DMS53 treated with DMSO at 0.1 percent for 48 hours (cell line): ENCODE measurements around the gene LTBP4.

Experiments used
- DNase-seq: peaks from one replicate; lab custom pipeline; 2025; ENCODE audit not compliant: unreplicated experiment; lab: John Stamatoyannopoulos, UW

Gene LTBP4

DNA sequence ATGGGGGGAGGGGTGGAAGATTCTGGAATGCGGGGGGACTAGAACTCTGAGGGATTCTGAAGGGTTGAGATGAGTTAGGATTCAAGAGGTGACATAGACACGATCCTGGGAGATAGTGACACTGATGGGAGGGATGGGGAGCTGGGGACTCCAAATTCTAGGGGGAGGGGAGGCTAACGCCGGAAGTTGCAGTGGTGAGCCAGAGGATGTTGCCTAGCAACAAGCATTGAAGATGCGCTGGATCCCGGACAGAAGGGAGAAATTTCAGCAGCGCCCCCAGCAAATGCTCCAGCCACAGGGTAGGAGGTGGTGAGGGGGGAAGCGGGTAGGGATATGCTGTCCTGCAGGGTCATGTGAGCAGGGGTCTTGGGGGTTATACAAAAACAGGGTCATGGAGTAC, 6.9 kb upstream of the LTBP4 start:
- DNase-seq: no peak

DNA sequence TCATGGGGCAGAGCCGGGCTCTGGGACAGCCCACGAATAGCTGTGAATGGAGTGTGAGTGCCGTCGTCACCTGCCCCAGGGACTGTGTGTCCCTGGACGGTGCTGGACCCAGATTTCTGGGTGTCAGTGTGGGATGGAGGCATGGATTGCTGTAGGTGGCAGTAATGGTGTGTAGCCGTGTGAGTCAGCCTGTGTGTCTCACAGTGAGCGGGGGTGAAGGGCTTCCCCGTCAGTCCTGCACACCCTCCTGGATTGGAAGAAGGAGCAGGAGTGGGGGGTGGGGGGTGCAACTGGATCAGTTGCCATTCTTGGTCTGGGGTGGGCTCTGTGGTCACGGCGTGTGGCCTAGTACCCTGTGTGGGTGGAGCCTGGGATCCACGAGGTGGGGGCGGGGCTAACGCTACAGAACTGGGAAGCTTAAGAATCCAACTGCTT, 6.5 kb upstream of the LTBP4 start:
- no peak for DNase-seq

DNA sequence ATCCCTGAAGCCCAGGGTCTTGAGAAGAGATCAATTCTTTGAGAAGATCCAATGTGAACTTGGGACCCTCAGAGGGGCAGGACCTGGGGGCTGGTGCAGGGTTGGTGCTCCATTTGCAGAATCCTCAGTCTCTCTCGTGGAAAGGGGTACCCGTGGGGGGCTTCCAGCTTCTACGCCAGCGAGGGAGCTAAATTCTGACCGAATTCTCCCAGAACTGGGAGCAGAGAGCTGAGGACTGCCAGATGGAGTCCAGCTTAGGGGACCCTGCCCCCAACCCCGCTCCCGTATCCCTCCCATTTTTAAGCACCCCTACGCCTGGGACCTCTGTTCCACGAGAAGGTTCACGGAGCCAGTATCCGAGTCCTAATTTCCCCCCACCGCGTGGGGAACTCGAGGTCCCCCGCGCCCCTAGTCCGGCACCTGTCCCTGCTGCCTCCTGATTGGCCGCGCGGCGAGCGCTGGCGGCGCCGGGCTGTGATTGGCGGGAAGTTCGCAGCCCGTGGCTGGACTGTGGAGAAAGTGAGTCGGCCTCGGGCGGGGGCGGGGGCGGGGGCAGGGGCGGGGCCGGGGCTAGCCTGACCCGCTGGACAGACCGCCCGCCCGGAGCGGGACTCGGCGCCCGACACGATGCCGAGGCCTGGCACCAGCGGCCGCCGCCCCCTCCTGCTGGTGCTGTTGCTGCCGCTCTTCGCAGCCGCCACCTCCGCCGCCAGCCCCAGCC, 4.4 kb upstream of the LTBP4 start:
- peak; percentile 30 for DNase-seq

DNA sequence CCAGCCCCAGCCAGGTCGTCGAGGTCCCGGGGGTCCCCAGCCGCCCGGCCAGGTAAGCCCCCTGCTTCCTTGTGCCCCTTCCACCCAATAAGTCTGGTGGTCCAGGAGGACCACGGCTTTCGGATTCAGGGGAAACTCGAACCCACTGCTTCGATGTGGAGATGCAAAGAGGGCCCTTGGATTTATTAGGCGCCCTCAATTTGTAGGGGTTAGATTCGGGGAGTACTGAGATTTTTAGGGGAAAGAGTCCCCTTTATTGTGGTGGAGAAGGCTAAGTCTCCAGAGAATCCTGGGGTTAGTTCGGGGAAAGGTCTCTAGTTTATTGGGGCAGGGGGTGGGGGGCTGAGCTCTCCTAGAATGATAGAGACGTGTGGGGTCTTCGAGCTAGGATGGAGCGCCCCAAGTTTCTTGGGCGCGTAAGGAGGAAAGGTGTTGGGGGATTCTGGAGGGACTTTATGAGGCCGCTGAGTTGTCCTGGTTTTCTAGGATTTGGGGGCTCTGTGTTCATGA, 3.8 kb upstream of the LTBP4 start:
- no peak for DNase-seq

DNA sequence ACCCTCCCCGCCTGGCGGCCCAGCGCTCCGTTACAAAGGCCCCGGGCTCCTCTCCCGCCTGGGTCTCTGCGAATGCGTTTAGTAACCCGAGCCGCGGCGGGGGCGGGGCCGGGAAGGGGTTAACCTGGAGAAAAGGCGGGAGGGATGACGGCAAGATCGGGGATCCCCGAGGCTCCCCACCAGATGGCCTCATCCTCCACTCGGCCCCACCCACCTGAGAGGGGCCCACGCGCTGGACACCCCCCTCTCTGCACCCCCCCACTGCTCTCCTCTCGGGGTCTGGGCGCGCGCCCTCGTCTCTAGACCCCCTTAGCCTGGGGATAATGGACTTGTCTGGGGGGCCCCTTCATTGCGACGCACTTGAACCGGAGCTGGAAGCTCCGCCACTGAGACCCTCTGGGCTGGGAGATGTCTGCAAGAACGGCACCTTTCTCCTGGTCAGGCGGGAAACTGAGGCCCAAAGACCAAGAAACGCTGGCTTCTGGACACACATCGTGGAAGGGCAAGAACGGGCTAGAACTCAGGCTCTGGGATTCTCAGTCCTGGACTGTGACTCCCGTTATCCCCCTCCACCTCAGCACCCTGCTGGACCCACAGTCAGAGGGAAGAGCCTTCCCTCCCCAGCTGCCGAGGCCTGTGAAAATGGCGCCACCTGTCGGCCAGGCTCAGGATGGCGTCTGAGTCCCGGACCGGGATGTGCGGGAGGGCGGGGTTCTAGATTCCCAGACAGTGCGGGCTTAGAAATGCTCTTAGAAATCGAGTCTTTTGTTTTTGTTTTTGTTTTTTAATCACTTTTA, 2.9 kb upstream of the LTBP4 start:
- DNase-seq: peak; percentile 81

DNA sequence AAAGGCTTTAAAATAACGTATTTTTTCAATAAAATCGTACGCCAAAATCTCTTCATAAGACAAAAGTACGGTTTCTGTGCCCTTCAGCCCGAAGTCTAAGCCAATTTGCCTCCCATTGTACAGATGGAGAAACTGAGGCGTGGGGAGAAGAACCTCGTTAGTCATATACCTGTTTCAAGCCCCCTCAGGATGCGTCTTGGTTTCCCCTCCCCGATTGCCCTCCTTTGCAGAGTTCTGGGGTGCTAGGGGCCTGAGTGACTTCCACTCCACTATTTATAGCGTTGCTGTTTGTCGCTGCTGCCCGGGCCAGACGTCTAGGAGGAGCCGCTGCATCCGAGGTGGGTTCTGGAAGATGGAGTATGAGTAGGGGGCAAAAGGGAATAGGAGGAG, 2.3 kb upstream of the LTBP4 start:
- DNase-seq: no peak

DNA sequence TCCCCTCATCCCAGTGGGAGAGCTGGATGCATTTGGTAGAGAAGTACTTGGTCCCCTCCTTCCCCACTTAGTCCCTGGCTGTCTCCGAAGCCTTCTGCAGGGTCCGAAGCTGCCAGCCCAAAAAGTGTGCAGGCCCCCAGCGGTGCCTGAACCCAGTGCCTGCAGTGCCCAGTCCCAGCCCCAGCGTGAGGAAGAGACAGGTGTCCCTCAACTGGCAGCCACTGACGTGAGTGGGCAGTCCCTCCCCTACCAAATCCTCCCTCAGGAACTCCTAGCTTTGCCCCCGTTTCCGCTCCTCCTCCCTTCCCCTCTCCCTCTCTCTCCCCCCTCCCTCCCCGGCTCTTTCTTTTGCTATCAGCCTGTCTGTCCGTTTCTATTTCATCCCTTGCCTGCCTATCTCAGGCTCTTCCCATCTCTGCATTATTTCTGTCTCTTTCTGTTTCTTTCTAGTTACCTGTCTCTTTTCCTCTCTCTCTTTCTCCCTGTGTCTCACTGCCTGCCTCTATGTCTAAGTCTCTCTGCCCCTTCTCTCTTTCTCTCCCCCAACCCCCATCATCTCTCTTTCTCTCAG, 1.8 kb upstream of the LTBP4 start:
- DNase-seq: peak; percentile 33

DNA sequence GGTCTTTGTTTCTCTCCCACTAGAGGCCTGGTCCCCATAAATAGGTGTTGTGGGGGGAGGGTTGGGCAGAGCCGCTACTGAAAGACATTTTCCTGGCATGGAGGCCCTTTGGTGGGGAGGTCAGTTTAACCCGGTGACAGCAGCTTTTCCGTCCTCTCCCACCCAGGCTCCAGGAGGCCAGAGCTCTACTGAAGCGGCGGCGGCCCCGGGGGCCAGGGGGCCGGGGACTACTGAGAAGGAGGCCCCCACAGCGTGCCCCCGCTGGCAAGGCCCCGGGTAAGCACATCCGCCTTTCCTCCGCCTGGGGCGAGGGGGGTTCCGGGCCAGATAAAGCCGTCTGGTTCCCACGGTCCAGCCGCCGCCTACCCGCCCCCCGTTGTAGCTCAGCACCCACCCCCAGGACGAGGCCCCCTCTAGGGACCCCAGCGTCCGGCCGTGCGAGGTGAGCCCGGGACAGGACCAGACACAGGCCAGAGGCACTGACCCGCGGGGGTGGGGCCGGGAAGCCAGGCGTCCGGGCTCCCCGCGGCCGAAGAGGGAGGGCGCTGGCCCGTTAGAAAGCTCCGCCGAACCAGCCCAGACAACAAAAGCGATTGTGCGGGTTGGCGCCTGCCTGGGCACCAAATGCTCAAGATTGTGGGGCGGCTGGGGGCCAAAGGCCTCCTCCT, 1.1 kb upstream of the LTBP4 start:
- DNase-seq: no peak

DNA sequence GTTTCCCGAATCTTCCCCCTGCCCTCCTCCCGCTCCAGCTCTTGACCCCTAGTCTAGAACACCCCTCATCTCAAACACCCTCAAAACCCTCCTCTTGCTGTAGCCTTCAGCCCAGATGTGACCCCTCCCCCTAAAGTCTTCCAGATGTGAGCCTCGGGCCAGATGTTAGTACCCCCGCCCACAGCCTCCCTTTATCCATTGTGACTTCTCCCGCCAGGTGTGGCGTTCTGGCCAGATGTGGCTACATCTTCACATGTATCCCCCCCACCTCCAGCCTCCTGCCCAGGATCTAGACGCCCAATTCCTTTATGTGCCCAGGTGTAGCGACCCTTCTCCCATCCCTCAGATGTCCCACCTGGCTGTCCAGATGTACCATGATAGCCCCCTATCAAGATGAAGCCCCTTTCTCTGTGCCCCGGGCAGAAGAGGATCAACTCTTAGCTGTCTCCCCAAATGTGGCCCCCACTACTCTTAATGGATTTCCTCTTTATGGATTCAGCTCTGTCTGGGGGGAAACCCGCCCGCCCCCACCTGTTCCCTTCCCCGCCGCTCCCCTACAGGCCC, 517 bp upstream of the LTBP4 start:
- DNase-seq: no peak

DNA sequence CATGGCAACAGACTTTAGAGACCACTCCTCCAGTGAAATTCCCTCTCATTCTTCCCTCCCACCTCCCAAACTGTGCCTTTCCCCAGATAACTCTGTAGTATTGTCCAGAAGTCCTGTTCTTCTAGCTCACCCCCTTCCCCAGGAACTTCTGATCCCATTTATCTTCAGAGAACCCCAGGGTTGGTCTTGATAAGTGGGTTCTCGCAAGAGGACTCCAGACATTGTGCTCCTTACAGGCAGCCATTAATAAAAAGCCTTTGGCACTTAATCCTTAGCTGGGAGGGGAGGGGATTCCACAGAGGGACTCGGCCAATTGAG, 1.9 kb downstream of the LTBP4 start:
- DNase-seq: no peak

DNA sequence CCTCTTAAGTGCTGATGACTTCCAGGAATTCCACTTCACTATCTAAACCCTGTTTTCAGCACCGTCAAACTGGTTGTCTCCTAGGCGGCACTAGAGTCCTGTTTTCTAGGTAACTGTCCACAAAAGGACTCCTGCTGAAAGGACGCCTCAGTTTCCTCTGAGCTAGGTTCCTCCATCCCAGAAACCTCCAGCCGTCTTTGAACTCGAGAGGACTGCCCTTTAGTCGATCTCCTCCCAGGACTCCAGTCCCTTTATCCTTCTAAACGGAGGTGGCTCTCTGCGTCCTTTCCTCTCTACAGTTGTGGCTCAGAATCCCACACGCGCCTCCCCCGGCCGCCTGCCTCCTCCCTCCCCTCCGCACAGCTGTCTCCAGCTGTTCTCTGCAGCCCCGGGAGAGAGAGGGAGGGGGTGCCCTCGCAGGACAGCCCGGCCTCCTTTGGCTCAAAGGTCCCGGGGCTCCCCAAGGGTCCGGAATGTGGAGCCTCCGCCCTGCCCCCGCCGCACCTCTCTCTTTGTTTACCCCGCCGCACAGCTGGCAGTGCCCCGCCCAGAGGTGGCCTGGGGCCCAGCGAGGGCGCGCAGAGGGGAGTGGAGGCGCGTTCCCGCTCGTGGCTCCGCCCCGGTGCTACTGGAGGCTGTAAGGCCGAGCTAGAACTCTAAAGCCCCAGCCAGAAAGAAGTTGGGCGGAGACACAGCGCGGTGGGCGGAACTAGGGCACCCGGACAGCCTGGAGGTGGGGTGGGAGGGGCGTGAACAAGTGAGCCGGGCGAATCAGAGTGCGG, 2.4 kb downstream of the LTBP4 start:
- DNase-seq: peak; percentile 98

DNA sequence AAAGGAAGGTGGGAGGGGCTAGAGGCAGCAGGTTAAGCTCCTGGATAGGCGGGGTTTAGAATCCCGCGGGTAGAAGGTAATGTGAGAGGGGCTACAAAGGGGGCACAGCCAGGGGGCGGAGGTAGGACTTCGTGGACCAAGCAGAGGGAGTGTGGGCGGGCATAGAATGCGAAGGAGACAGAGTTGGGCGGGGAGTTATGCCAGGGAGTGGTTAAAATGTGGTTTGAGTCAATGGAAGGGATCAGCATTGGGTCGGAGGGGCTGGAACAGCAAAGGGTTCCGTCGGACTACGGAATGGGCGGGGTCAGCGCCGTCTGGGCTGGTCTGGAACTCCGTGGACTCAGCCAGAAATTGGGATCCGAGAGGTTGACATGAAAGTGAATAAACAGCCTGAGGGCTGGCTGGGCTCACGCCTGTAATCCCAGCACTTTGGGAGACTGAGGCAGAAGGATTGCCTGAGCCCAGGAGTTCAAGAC, 3.0 kb downstream of the LTBP4 start:
- no peak for DNase-seq

DNA sequence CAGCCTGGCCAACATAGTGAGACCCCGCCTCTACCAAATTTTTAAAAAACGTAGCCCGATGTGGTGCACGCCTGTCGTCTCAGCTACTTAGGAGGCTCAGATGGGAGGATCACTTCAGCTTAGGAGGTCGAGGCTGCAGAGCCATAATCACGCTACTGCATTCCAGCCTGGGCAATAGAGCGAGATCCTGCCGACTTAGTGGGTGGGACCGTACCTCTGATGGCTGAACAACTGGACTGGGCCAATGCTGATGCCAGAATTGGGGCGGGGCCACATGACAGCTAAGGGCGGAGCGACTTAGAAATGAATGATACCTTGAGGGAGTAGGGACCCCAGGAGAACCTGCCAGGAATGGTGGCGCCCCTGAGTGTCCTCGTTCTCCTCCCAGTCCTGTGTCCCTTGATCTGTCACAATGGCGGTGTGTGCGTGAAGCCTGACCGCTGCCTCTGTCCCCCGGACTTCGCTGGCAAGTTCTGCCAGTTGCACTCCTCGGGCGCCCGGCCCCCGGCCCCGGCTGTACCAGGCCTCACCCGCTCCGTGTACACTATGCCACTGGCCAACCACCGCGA, 3.6 kb downstream of the LTBP4 start:
- DNase-seq: peak; percentile 48

DNA sequence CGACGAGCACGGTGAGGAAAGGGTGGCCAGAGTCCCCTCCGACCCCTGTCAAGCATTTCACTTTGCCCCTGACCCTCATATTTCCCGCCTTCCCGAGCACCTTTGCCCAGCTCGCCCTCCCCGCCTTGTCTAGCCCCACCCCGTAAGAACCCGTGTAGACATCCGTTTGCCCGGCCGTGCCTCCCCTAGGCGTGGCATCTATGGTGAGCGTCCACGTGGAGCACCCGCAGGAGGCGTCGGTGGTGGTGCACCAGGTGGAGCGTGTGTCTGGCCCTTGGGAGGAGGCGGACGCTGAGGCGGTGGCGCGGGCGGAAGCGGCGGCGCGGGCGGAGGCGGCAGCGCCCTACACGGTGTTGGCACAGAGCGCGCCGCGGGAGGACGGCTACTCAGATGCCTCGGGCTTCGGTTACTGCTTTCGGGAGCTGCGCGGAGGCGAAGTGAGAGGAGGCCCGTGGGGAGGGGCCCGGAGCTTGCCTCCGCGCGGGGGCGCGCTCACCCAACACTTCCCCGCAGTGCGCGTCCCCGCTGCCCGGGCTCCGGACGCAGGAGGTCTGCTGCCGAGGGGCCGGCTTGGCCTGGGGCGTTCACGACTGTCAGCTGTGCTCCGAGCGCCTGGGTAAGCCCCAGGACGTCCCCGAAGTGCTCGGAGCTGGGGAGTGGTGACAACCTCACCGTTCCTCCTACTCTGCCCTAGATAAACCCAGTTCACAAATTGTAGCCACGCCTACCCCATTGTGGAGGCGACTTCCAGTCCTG, 4.2 kb downstream of the LTBP4 start:
- peak; percentile 96 for DNase-seq

DNA sequence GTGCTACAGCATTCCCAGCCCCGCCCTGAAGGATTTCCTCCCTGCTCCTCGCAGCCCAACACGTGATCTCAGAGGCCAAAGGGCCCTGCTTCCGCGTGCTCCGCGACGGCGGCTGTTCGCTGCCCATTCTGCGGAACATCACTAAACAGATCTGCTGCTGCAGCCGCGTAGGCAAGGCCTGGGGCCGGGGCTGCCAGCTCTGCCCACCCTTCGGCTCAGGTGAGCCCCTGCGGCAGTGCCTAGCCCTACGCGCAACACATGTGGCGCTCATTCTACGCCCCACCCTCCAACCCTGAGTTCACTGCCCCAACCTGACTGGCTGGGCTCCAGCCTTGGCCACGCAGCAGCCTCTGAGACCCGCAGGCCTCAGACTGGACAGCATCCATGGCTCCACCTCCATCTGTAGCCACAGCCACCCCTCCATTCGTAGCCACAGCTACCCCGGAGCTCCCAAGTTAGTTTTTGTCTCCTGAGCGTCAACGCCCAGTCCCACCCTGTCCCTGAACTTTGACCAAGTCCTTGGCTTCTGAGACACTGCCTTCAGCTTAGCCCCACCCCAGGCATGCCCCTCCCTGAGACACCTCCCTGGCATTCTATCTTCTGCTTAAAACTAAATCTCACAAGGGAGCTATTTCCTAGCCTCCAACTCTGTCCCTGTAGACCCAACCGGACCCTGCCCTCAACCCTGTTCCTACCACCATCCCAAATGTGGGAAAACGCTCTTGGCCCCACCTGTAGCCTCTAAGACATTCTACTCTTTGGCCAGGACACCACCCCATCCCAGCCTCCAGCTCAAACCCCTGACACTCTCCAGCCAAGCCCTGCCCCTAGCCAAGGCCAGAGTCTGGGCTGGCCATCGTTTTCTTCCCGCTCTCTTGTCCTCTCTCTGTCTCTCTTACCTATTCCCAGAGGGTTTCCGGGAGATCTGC, 6.4 kb downstream of the LTBP4 start:
- no peak for DNase-seq

DNA sequence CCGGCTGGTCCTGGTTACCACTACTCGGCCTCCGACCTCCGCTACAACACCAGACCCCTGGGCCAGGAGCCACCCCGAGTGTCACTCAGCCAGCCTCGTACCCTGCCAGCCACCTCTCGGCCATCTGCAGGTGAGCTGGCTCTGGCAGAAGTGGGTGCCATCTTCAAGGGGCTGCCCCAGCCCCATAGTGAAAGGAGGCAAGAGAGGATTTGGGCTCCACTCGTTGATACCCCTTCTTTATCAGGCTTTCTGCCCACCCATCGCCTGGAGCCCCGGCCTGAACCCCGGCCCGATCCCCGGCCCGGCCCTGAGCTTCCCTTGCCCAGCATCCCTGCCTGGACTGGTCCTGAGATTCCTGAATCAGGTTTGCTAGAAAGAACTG, 7.1 kb downstream of the LTBP4 start:
- no peak for DNase-seq

DNA sequence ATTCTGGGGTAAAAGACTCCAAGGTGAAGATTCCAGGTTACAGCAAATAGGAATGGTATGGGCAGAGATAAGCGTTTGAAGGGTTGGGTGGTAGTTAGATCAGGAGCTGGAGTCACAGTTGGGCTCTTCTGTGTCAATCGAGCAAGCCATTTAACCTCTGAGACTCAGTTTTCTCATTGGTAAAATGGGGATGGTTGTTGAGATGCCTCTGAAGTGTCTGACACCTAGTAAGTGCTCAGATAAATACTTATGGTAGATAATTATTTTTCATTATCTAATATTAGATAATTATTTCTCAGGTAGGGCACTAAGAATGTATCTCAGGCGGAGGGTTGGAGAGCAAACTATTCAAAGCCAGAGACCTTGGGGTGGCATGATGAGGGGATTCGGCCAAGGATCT, 7.8 kb downstream of the LTBP4 start:
- no peak for DNase-seq
